Measurements from ENCODE around the gene SUCLG2.

DNA sequence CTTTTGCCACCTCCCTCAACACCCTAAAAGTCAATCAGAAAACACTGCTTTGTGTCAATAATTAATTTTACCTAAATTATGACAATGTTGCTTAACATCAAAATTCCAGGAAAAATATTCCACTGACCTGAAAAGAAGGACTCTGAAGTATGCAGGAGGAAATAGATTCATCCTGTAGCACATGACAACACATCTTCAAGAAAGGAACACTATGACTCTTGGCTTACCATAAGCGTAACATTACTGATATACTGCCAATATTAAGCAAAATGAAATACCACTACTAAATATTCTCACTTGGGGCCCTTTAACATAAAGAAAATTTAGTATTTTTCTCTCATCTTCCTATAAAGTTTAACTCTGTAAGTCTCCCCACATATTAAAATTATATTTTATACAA lies 9.6 kb downstream of the SUCLG2 start:
- TF ChIP-seq POLR2AphosphoS5 (IDR thresholded peaks at IDR 0.05; ENCODE audit: low read depth, low read length) (no peak), POLR2A (IDR thresholded peaks at IDR 0.05; ENCODE audit: low read depth, low read length) (no peak), TAF1 (IDR thresholded peaks at IDR 0.05; ENCODE audit: low read depth, low read length) (no peak), SPI1 (IDR thresholded peaks at IDR 0.05; ENCODE audit: low read depth, low read length) (no peak)

Data from GM12891 (cell line).